Activated CD4-positive, alpha-beta memory T cell treated with anti-CD3 and anti-CD28 coated beads for 36 hours (primary cell): ENCODE data around the gene SHC3. TPM values are rescaled to one million over a fixed set of nuclear protein-coding genes. Genes with fewer than 3 reads are reported as not detected.

Experiments
- CTCF ChIA-PET: fragments of 350-600 bp; sonication (Branson Sonifier 250); formaldehyde crosslinking; loops from one replicate; lab custom pipeline; 2021; ENCODE audit warnings: antibody characterized with exemption, inconsistent platforms; lab: Charles Lee
- POLR2A ChIA-PET: fragments of 350-600 bp; sonication (Branson Sonifier 250); formaldehyde crosslinking; loops from one replicate; lab custom pipeline; 2021; ENCODE audit warnings: antibody characterized with exemption; lab: Charles Lee
- DNase-seq: peaks from one replicate; pipeline ENCODE4 v3.0.0-alpha.2; 2020
- H3K27ac Mint-ChIP-seq: one replicate; pipeline ENCODE4 v1.8.0; 2021; ENCODE audit warnings: mixed read lengths
- H3K27me3 Mint-ChIP-seq: one replicate; pipeline ENCODE4 v1.8.0; 2021; ENCODE audit warnings: mixed read lengths
- H3K36me3 Mint-ChIP-seq: one replicate; pipeline ENCODE4 v1.8.0; 2021; ENCODE audit warnings: mixed read lengths
- H3K4me1 Mint-ChIP-seq: one replicate; pipeline ENCODE4 v1.8.0; 2021; ENCODE audit warnings: low read depth, mixed read lengths
- H3K4me3 Mint-ChIP-seq: one replicate; pipeline ENCODE4 v1.8.0; 2021; ENCODE audit warnings: mild to moderate bottlenecking, mixed read lengths
- H3K9me3 Mint-ChIP-seq: one replicate; pipeline ENCODE4 v1.8.0; 2021; ENCODE audit warnings: mixed read lengths
- intact Hi-C: fragments of 100-400 bp; cut with micrococcal nuclease; formaldehyde crosslinking; loops from one replicate; pipeline ENCODE4 v1.15.1; 2023
- total RNA-seq, 2 experiments: library from RNA; stranded (reverse); gene quantifications; one replicate each; pipeline ENCODE4 v1.2.3, GENCODE V29; 2021

The SHC3 gene
- total RNA-seq, 2 experiments from 2014 or later = not detected

DNA sequence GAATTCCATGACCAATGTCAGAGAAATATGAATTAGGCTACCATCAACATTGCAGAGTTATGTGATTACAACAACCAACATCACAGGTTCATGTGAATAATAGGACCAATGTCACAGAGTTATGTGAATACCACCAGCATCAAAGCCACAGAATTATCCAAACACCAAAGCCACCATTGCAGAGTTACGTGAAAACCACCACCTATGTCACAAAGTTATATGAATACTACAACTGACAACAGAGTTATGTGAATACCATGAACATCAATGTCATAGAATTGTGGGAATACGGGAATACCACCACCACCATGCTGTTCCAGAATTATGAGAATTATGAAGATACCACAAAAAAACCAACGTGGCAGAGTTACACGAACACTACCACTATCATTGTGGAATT, 64.8 kb downstream of the SHC3 start:
- H3K27ac Mint-ChIP-seq = no peak overlapping the region
- no peaks in the 10 kb centered on the region for H3K4me1 Mint-ChIP-seq
- H3K36me3 Mint-ChIP-seq = no peaks in the 10 kb centered on the region
- POLR2A ChIA-PET = no interaction called here
- intact Hi-C loops = no loop called here
- peaks cover 20% of the 10 kb centered on the region for H3K27me3 Mint-ChIP-seq
- H3K9me3 Mint-ChIP-seq = no peaks in the 10 kb centered on the region
- DNase-seq = no peak
- no peak overlapping the region for H3K4me3 Mint-ChIP-seq
- CTCF ChIA-PET = no interaction called here

DNA sequence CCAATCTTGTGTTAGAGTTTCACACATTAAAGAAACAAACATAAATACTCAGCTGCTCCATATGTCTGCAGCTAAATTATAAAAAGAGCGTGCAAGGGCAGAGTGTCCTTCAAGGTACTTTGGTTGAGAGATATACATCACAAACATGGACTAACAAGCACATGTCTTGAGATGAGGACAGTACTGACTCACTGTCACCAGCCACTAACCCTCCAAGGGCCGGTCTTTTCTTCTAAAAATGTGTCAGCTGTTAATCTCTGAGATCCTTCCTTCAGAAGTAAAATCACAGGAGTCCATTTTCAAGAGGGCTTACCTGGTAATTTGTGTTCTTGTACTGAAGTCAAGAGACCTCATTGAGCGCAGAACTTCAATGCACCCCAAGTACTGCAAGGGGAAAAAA, 66.4 kb downstream of the SHC3 start:
- no peaks in the 10 kb centered on the region for H3K36me3 Mint-ChIP-seq

DNA sequence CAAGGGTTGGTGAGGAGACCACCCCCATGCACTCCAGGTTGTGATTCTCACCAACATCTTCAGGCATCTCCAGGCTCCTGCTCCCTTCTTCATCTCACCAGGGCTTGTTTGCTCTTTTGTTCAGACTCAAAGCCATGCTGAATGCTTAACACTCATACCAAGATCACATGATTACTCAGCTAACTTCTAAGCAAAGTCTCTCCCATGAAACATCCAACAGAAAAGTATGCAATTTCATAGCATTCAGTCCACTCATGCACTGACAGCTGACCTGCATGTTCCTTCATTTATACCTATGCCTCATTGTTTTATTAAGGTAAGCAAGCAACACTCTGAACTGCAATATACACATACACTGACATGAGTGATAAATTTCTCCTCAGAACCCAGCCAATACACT, 69.0 kb downstream of the SHC3 start:
- no peak overlapping the region for H3K4me3 Mint-ChIP-seq
- H3K36me3 Mint-ChIP-seq = no peaks in the 10 kb centered on the region
- no peaks in the 10 kb centered on the region for H3K9me3 Mint-ChIP-seq
- H3K27ac Mint-ChIP-seq = no peak overlapping the region
- H3K27me3 Mint-ChIP-seq = peaks cover 10% of the 10 kb centered on the region
- ChIA-PET POLR2A (no interaction called here), CTCF (no interaction called here)
- intact Hi-C loops = no loop called here
- DNase-seq = no peak
- H3K4me1 Mint-ChIP-seq = no peaks in the 10 kb centered on the region

More for the DNA sequence above, 66.4 kb downstream of the SHC3 start:
- peaks cover 17% of the 10 kb centered on the region for H3K27me3 Mint-ChIP-seq
- ChIA-PET CTCF (no interaction called here), POLR2A (no interaction called here)
- no peak overlapping the region for H3K4me3 Mint-ChIP-seq
- H3K4me1 Mint-ChIP-seq = no peaks in the 10 kb centered on the region
- no peaks in the 10 kb centered on the region for H3K9me3 Mint-ChIP-seq
- H3K27ac Mint-ChIP-seq = no peak overlapping the region
- intact Hi-C loops = no loop called here
- no peak for DNase-seq

DNA sequence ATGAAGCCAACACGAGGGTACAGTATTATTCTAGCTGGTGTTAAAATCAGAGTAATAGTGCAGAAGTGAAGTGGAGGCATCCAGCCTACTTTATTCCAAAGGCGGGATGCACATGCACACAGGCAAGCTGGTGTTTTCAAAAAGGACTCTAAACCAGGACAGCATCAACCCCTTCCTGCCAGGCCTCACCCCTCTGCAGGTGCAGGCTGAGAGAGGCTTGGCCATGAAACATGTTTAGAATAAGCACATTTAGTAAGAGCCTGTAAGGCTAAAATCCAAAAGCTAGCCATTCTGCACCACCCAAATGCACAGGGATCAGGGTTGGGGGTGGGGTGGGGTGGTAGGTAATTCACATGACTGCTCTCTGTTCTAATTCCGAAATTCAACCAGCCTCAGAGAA, 71.2 kb downstream of the SHC3 start:
- ChIA-PET POLR2A (no interaction called here), CTCF (no interaction called here)
- H3K4me3 Mint-ChIP-seq = no peak overlapping the region
- no peaks in the 10 kb centered on the region for H3K36me3 Mint-ChIP-seq
- no peak overlapping the region for H3K27ac Mint-ChIP-seq
- no peaks in the 10 kb centered on the region for H3K9me3 Mint-ChIP-seq
- H3K27me3 Mint-ChIP-seq = peaks cover 11% of the 10 kb centered on the region
- DNase-seq = no peak
- H3K4me1 Mint-ChIP-seq = no peaks in the 10 kb centered on the region
- intact Hi-C loops = no loop called here

DNA sequence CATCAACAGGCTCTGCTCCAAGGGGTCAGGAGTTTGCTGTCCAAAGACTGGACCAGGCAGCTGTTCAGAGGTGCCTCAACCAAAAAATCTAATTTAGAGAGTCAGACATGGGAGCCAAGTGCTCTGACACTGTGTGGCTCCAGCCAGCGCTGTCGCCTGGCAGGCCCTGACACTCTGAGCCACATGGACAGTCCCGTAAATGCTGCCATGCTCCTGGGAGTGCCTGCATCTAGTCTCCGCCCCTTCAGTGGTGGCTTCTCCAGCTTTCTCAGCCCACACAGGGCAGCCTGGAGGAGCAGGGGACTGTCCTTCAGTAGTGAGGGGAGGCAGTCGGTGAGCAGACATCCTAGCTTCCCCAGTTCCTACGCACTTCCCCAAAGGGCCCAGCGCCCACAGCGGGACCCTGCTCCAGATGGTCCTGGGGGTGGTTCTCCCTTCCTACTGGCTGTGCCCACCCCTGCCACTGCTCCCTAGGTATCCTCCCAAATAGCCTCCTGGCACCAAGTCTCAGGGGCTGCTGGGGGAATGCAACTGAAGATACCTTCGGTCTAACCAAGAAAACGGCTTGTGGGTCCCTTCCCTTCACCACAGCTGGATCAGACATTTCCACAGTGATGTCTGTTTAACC, 72.3 kb downstream of the SHC3 start:
- no peaks in the 10 kb centered on the region for H3K9me3 Mint-ChIP-seq
- DNase-seq = no peak
- H3K36me3 Mint-ChIP-seq = no peaks in the 10 kb centered on the region
- POLR2A ChIA-PET = no interaction called here
- CTCF ChIA-PET = no interaction called here
- H3K27ac Mint-ChIP-seq = no peak overlapping the region
- H3K4me3 Mint-ChIP-seq = no peak overlapping the region
- intact Hi-C loops = no loop called here
- no peaks in the 10 kb centered on the region for H3K4me1 Mint-ChIP-seq
- H3K27me3 Mint-ChIP-seq = peaks cover 11% of the 10 kb centered on the region

DNA sequence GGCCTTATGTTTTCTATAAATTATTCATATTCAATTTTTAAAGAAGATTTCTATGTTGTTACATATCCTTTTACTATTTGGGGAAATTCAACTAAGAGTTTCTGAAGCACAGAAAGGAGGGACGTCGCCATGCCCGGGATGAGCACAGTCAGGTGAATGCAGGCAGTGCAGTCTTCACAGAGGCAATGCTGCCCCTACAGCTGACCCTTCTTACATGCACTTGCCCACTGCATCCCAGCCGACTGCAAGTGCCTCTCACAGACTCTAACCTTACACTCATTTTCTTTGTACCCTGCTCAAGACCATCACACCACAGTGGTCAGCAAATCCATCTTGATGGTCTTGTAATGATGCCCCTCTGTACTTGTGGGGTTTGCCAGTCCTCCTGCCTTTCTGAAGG, 73.8 kb downstream of the SHC3 start:
- ChIA-PET CTCF (no interaction called here), POLR2A (no interaction called here)
- no peaks in the 10 kb centered on the region for H3K4me1 Mint-ChIP-seq
- no peak for DNase-seq
- peaks cover 7% of the 10 kb centered on the region for H3K27me3 Mint-ChIP-seq
- intact Hi-C loops = no loop called here
- no peaks in the 10 kb centered on the region for H3K36me3 Mint-ChIP-seq
- no peak overlapping the region for H3K27ac Mint-ChIP-seq
- H3K9me3 Mint-ChIP-seq = no peaks in the 10 kb centered on the region
- no peak overlapping the region for H3K4me3 Mint-ChIP-seq

DNA sequence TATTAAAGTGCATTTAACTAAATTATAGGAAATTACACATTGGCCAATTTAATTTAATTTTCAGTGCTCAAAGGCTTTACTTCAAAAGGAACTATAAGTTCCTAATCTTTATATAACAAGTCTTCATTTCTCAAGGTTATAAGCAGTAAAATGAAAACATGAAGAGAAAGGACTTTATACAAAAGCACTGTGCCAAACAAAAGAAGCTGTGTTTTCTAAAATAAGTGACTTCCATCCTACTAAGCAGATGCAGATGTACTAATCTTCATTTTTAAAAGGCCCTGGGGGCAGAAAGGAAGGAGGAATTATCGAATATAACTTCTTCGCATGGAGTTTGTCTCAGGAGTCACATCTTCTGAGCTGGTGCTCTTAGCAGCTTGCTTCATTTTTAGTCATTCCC, 81.4 kb downstream of the SHC3 start:
- POLR2A ChIA-PET = no interaction called here

DNA sequence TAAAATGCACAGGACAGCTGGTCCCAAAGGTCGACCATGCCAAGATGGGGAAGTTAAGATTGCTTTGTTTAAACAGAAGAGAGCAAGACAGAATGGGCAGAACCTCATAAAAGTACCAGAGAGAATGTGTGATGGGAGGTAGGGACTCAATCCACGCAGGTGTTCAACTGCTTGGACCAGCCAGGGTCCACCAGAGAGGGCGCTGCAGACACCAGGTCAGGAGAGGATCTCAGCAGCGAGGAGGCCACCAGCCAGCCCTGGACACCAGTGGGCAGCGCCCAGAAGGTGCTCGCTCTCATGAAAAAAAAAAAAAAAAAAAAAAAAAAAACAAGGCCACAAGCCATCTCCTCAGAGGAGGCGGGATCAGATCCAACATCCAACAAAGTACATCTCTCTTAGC, 81.8 kb downstream of the SHC3 start:
- ChIA-PET CTCF (no interaction called here), POLR2A (no interaction called here)
- H3K4me3 Mint-ChIP-seq = no peak overlapping the region
- intact Hi-C loops = no loop called here
- no peaks in the 10 kb centered on the region for H3K4me1 Mint-ChIP-seq
- H3K27ac Mint-ChIP-seq = no peak overlapping the region
- H3K27me3 Mint-ChIP-seq = peaks cover 10% of the 10 kb centered on the region
- DNase-seq = no peak
- H3K9me3 Mint-ChIP-seq = no peaks in the 10 kb centered on the region
- no peaks in the 10 kb centered on the region for H3K36me3 Mint-ChIP-seq

More for the DNA sequence above, 81.4 kb downstream of the SHC3 start:
- Mint-ChIP-seq H3K36me3 (no peaks in the 10 kb centered on the region), H3K4me1 (no peaks in the 10 kb centered on the region), H3K4me3 (no peak overlapping the region), H3K9me3 (no peaks in the 10 kb centered on the region), H3K27ac (no peak overlapping the region), H3K27me3 (peaks cover 10% of the 10 kb centered on the region)
- DNase-seq = no peak
- CTCF ChIA-PET = no interaction called here
- intact Hi-C loops = no loop called here

DNA sequence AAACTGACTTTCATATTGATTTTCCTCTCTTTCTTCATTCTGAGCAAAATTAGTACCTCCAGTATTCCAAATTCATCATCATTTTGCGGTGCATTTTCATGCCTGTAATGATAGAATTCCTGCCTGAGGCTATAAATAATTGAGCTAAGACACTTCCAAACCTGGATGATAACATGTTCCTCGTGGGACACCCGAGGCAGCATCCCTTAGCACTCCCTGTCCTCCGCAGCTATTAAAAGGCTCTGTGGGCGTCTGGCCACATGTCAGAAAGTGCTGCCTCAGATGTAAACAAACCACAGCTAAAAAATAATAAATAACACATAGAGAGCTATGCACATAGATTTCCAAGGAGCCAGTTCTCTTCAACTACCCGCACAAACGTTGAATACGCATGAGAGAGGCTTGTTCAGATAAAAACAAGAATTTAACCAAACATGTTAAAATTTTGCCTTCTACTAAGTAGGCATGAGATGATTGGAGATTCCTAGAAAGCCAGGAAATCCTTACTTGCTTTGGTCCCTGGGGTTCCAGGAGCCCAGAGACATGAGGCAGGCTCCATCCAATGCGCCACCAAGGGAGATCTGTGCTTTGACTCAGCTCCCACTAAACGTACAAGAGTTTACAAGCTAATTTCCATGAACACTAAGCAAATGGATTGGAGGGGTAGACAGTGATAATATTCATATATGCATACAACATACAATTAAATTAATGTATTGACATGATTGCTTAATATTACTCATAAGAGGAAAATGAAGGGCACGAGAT, 82.7 kb downstream of the SHC3 start:
- no peak for DNase-seq
- H3K4me3 Mint-ChIP-seq = no peak overlapping the region
- no peaks in the 10 kb centered on the region for H3K36me3 Mint-ChIP-seq
- H3K4me1 Mint-ChIP-seq = no peaks in the 10 kb centered on the region
- H3K27ac Mint-ChIP-seq = no peak overlapping the region
- CTCF ChIA-PET = no interaction called here
- H3K27me3 Mint-ChIP-seq = peaks cover 10% of the 10 kb centered on the region
- POLR2A ChIA-PET = no interaction called here
- intact Hi-C loops = no loop called here
- no peaks in the 10 kb centered on the region for H3K9me3 Mint-ChIP-seq

DNA sequence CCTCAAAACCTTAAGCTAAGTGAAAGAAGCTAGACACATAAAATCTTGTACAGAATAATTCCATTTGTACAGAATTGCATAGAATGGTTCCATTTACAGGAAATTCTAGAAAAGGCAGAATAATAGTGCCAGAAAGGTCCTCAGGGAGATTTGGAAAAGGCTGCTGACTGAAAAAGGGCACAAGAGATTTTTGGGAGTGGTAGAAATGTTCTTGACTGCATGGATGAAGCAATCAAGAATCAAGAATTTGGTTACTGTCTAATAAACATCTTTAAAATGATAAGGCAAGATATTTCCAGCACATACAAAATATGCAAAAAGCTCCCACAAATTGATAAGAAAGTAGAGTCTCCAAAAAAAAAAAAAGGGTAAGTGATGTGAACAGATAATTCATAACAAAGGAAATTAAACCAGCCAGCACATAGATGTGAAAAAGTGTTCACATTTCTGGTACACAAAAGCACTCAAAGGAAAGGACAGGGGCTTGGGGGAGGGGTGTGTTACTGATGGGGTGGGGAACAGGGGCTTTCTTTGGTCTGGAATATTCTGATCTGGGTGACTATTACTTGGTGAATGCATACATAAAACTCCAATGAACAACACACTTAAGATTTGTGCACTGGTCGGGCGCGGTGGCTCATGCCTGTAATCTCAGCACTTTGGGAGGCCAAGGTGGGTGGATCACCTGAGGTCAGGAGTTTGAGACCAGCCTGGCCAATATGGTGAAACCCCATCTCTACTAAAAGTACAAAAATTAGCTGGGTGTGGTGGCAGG, 85.2 kb downstream of the SHC3 start:
- Mint-ChIP-seq H3K4me1 (no peaks in the 10 kb centered on the region), H3K27ac (no peak overlapping the region), H3K36me3 (no peaks in the 10 kb centered on the region), H3K4me3 (no peak overlapping the region), H3K9me3 (no peaks in the 10 kb centered on the region), H3K27me3 (peaks cover 13% of the 10 kb centered on the region)
- ChIA-PET POLR2A (no interaction called here), CTCF (no interaction called here)
- no peak for DNase-seq
- intact Hi-C loops = no loop called here

DNA sequence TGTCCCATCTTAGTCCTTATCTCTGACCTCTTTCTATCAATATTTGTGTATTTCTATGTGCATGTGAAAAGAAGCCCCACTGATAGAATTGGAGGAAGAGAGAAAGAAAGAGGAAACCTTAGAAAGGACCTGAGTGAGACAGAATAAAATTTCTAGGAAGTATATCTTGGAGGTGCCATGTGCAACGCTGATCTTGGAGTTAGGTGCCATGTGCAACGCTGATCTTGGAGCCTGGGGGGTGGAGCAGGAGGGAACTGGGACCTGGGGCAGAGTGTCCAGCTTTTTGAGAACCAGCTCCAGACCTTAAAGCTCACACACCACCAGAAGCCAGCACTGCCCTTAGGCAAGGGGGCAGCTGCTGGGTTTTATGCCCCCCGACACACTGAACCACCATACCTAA, 89.4 kb downstream of the SHC3 start:
- no peaks in the 10 kb centered on the region for H3K9me3 Mint-ChIP-seq
- POLR2A ChIA-PET = no interaction called here
- CTCF ChIA-PET = no interaction called here
- no peaks in the 10 kb centered on the region for H3K4me1 Mint-ChIP-seq
- DNase-seq = no peak
- peaks cover 9% of the 10 kb centered on the region for H3K27me3 Mint-ChIP-seq
- H3K36me3 Mint-ChIP-seq = no peaks in the 10 kb centered on the region
- intact Hi-C loops = no loop called here
- H3K4me3 Mint-ChIP-seq = no peak overlapping the region
- H3K27ac Mint-ChIP-seq = no peak overlapping the region

DNA sequence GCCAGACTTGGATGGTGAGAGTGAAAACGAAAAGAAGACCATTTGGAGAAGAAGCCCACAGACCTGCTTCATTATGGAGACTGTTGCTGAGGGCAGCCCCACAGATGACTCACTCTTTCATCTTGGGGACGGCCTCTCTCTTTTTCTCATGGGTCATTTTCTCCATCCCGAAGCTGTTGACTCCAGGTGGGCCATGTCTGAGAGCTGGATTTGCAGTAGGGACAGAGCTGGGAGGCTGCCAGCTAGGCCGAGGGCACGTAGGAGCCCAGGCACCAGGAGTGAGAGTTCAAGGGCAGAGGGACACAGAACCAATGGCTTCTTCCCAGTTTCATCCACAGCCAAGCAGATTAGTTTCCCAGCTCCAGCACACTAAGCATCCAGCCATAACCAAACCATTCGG, 95.0 kb downstream of the SHC3 start:
- H3K9me3 Mint-ChIP-seq = no peaks in the 10 kb centered on the region
- POLR2A ChIA-PET = no interaction called here
- no peaks in the 10 kb centered on the region for H3K4me1 Mint-ChIP-seq
- H3K27ac Mint-ChIP-seq = no peak overlapping the region
- no peak for DNase-seq
- H3K4me3 Mint-ChIP-seq = no peak overlapping the region
- H3K27me3 Mint-ChIP-seq = peaks cover 14% of the 10 kb centered on the region
- intact Hi-C loops = no loop called here
- CTCF ChIA-PET = no interaction called here
- H3K36me3 Mint-ChIP-seq = no peaks in the 10 kb centered on the region
